MM.1S (cell line): ENCODE results near the gene TSC22D3.

Experiments used
- DNase-seq: peaks from one replicate; pipeline ENCODE4 v3.0.0-alpha.2; 2015
- H2AFZ ChIP-seq: fragments of 300-600 bp; sonication (generic); 2 replicates; pipeline ENCODE4 v1.6.0; 2016; ENCODE audit warnings: antibody characterized with exemption, low read length
- H3F3A ChIP-seq: fragments of 300-600 bp; sonication (generic); 2 replicates; pipeline ENCODE4 v1.6.1; 2016; ENCODE audit warnings: mild to moderate bottlenecking, antibody characterized with exemption, low read length, moderate library complexity, mixed read lengths; ENCODE audit not compliant: insufficient read depth
- H3K27ac ChIP-seq: fragments of 300-600 bp; sonication (generic); 2 replicates; pipeline ENCODE4 v1.5.1; 2016; ENCODE audit warnings: mild to moderate bottlenecking, low read length
- H3K27me3 ChIP-seq: fragments of 300-600 bp; sonication (generic); replicated peaks from 2 replicates; pipeline ENCODE4 v1.6.0; 2016; ENCODE audit warnings: low read length; ENCODE audit not compliant: insufficient read depth
- H3K36me3 ChIP-seq: fragments of 300-600 bp; sonication (generic); replicated peaks from 2 replicates; pipeline ENCODE4 v1.6.1; 2016; ENCODE audit warnings: mild to moderate bottlenecking, low read length, mixed read lengths; ENCODE audit not compliant: insufficient read depth
- H3K4me1 ChIP-seq: fragments of 300-600 bp; sonication (generic); 2 replicates; pipeline ENCODE4 v1.6.1; 2016; ENCODE audit warnings: low read length, mixed read lengths
- H3K4me2 ChIP-seq: fragments of 300-600 bp; sonication (generic); 2 replicates; pipeline ENCODE4 v1.6.0; 2016; ENCODE audit warnings: low read depth, low read length
- H3K4me3 ChIP-seq: fragments of 300-600 bp; sonication (generic); 2 replicates; pipeline ENCODE4 v1.5.1; 2016; ENCODE audit warnings: low read length, mixed read lengths
- H3K79me2 ChIP-seq: fragments of 300-600 bp; sonication (generic); 2 replicates; pipeline ENCODE4 v1.6.1; 2016; ENCODE audit warnings: mixed run types, low read length, mixed read lengths
- H3K9ac ChIP-seq: fragments of 300-600 bp; sonication (generic); 2 replicates; pipeline ENCODE4 v1.6.1; 2016; ENCODE audit warnings: low read length, mixed read lengths
- H3K9me2 ChIP-seq: fragments of 300-600 bp; sonication (generic); replicated peaks from 2 replicates; pipeline ENCODE4 v1.6.1; 2016; ENCODE audit warnings: mild to moderate bottlenecking, low read length, mixed read lengths; ENCODE audit not compliant: insufficient read depth
- H3K9me3 ChIP-seq: fragments of 300-600 bp; sonication (generic); replicated peaks from 2 replicates; pipeline ENCODE4 v1.6.1; 2016; ENCODE audit warnings: mild to moderate bottlenecking, low read length, mixed read lengths; ENCODE audit not compliant: insufficient read depth
- H4K20me1 ChIP-seq: fragments of 300-600 bp; sonication (generic); 2 replicates; pipeline ENCODE4 v1.6.1; 2016; ENCODE audit warnings: mild to moderate bottlenecking, low read length, moderate library complexity, mixed read lengths; ENCODE audit not compliant: insufficient read depth
- CTCF ChIP-seq: fragments of 300-600 bp; sonication (generic); IDR thresholded peaks from 2 replicates; pipeline ENCODE4 v1.5.1; 2016; ENCODE audit warnings: antibody characterized with exemption, low read length, mixed read lengths
- EZH2 ChIP-seq: fragments of 300-600 bp; sonication (generic); optimal IDR thresholded peaks from 2 replicates; pipeline ENCODE3; 2017; ENCODE audit warnings: low read depth, mild to moderate bottlenecking, antibody characterized with exemption, low read length, mixed read lengths
- EZH2phosphoT487 ChIP-seq: fragments of 300-600 bp; sonication (generic); IDR thresholded peaks from 2 replicates; pipeline ENCODE4 v1.6.1; 2018; ENCODE audit warnings: antibody characterized with exemption, low read length

The TSC22D3 gene

GRCh38 chrX:107683124-107683895, 92.3 kb downstream of the TSC22D3 start:
- H3K9me3 ChIP-seq, result no peaks in the 10 kb centered on the region
- no peak overlapping the region for H3K4me2 ChIP-seq
- H3K27me3 ChIP-seq, result no peaks in the 10 kb centered on the region
- H3K36me3 ChIP-seq, result no peaks in the 10 kb centered on the region
- no peak for DNase-seq
- no peaks in the 10 kb centered on the region for H3K79me2 ChIP-seq
- TF ChIP-seq EZH2 (no peak), CTCF (no peak), EZH2phosphoT487 (no peak)
- no peaks in the 10 kb centered on the region for H3F3A ChIP-seq
- H3K9me2 ChIP-seq, result no peaks in the 10 kb centered on the region
- H3K4me1 ChIP-seq, result peaks cover 39% of the 10 kb centered on the region
- no peak overlapping the region for H3K4me3 ChIP-seq
- H3K27ac ChIP-seq, result no peak overlapping the region
- no peaks in the 10 kb centered on the region for H4K20me1 ChIP-seq
- no peak overlapping the region for H3K9ac ChIP-seq
- H2AFZ ChIP-seq, result no peak overlapping the region

GRCh38 chrX:107682256-107682655, 93.3 kb downstream of the TSC22D3 start:
- TF ChIP-seq EZH2phosphoT487, result no peak
- no peak for TF ChIP-seq CTCF
- TF ChIP-seq EZH2, result no peak
- H3K4me2 ChIP-seq, result no peak overlapping the region
- H3K9ac ChIP-seq, result no peak overlapping the region
- DNase-seq, result no peak
- no peak overlapping the region for H3K27ac ChIP-seq
- no peak overlapping the region for H3K4me3 ChIP-seq
- H3K27me3 ChIP-seq, result no peaks in the 10 kb centered on the region
- H4K20me1 ChIP-seq, result no peaks in the 10 kb centered on the region
- no peak overlapping the region for H2AFZ ChIP-seq
- H3F3A ChIP-seq, result no peaks in the 10 kb centered on the region
- H3K79me2 ChIP-seq, result no peaks in the 10 kb centered on the region
- H3K36me3 ChIP-seq, result no peaks in the 10 kb centered on the region
- no peaks in the 10 kb centered on the region for H3K9me3 ChIP-seq
- no peaks in the 10 kb centered on the region for H3K9me2 ChIP-seq
- peaks cover 39% of the 10 kb centered on the region for H3K4me1 ChIP-seq

GRCh38 chrX:107678957-107679740, 96.4 kb downstream of the TSC22D3 start:
- Histone ChIP-seq H3K9me3 (no peaks in the 10 kb centered on the region), H3K4me1 (peaks cover 25% of the 10 kb centered on the region), H4K20me1 (no peaks in the 10 kb centered on the region), H3K36me3 (no peaks in the 10 kb centered on the region), H3K27ac (no peak overlapping the region), H2AFZ (no peak overlapping the region), H3K4me3 (no peak overlapping the region), H3K9ac (no peak overlapping the region), H3K9me2 (no peaks in the 10 kb centered on the region), H3K79me2 (peaks cover 12% of the 10 kb centered on the region; the same call in 1 of the 2 replicates), H3K4me2 (no peak overlapping the region), H3F3A (peaks cover 23% of the 10 kb centered on the region), H3K27me3 (no peaks in the 10 kb centered on the region)
- TF ChIP-seq EZH2 (no peak), CTCF (no peak), EZH2phosphoT487 (no peak)
- peak; percentile 39 for DNase-seq
